Thyroid gland (tissue), 4 donors: ENCODE results near the gene PLXDC2. TPM values are rescaled to one million over a fixed set of nuclear protein-coding genes. Genes with fewer than 3 reads are reported as not detected.

Experiments used
- DNase-seq, 2 donors: peaks; one replicate each; pipeline ENCODE4 v3.0.0-alpha.2; 2019
- H3K27ac ChIP-seq, 3 donors: fragments of 200-600 bp; sonication (generic); 1 replicate in 2 of 3; 2 replicates in 1 of 3; pipeline ENCODE4 v1.5.1; 2016 to 2019; ENCODE audit warnings: mild to moderate bottlenecking in 1 of 3, moderate library complexity in 1 of 3
- H3K27me3 ChIP-seq: fragments of 200-600 bp; sonication (generic); one replicate; pipeline ENCODE4 v1.5.1; 2019
- H3K36me3 ChIP-seq, 2 donors: fragments of 200-600 bp; sonication (generic); one replicate each; pipeline ENCODE4 v1.5.1; 2016 to 2019
- H3K4me1 ChIP-seq, 2 donors: fragments of 200-600 bp; sonication (generic); one replicate each; pipeline ENCODE4 v1.5.1; 2017 to 2019
- H3K4me3 ChIP-seq, 3 donors: fragments of 200-600 bp; sonication (generic); replicated peaks in 1 of 3; 1 replicate in 2 of 3; 2 replicates in 1 of 3; pipeline ENCODE4 v1.5.1; 2016; ENCODE audit warnings: mild to moderate bottlenecking in 1 of 3
- H3K9me3 ChIP-seq: fragments of 200-600 bp; sonication (generic); one replicate; pipeline ENCODE4 v1.5.1; 2017
- POLR2A ChIP-seq, 2 donors: fragments of 450-650 bp; IDR thresholded peaks; one replicate each; pipeline ENCODE4 v1.6.1; 2017; ENCODE audit warnings: antibody characterized with exemption in 2 of 2, mild to moderate bottlenecking in 2 of 2, moderate library complexity in 1 of 2
- WGBS, 2 donors: methylation state at CpG; one replicate each; pipeline ENCODE4 v1.1.5; 2017; 5-methylcytosine and 5-hydroxymethylcytosine counted together
- intact Hi-C: fragments of 100-400 bp; cut with DNase I; formaldehyde crosslinking; loops from one replicate; pipeline ENCODE4 v1.15.1; 2023
- total RNA-seq, 4 donors: library from RNA; depleted of rRNA; stranded (reverse); fragments of >200 nt; gene quantifications; one replicate each; pipeline ENCODE4 v1.2.3, GENCODE V29; 2016
- TF ChIP-seq, protein P1 (sequence below), 6 experiments: fragments of 200-600 bp in 3 of 6; fragments of 450-650 bp in 3 of 6; sonication (generic) in 3 of 6; IDR thresholded peaks; one replicate each; pipeline ENCODE4 v1.5.1; 2016 to 2019; ENCODE audit warnings: antibody characterized with exemption in 6 of 6, mild to moderate bottlenecking in 2 of 6, inconsistent platforms in 1 of 6, moderate library complexity in 1 of 6

Gene PLXDC2
- total RNA-seq, 4 donors from 2014 or later = 44.6 to 91.0 (median 47.6) TPM

DNA sequence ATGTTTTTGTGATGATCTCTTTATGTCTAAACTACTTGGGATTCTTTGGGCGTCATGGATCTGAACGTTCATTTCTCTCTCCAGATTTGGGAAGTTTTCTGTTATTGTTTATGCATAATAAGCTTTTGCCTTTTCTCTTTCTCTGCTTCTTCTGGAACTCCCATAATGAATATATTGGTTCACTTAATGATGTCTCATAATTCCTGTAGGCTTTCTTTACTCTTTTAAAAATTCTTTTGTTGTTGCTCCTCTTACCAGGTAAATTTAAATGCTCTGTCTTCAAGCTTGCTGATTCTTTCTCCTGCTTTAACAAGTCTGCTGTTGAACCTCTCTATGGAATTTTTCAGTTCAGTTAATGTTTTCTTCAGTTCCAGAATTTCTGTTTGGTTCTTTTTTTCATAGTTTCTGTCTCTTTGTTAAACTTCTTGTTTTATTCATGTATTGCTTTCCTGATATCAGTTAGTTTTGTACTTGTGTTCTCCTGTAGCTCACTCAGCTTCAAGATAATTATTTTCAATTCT lies 317.5 kb downstream of the PLXDC2 start:
- H3K27ac ChIP-seq = no peak overlapping the region
- no peaks in the 10 kb centered on the region for H3K36me3 ChIP-seq
- no peaks in the 10 kb centered on the region for H3K4me1 ChIP-seq
- WGBS, 2 donors = 94 to 96% methylated on average over 2 of the region's 2 CpGs
- no peak for DNase-seq
- no peak overlapping the region for H3K4me3 ChIP-seq
- intact Hi-C loops = no loop called here
- no peaks in the 10 kb centered on the region for H3K27me3 ChIP-seq
- H3K9me3 ChIP-seq = no peaks in the 10 kb centered on the region
- TF ChIP-seq POLR2A (IDR thresholded peaks at IDR 0.05) = no peak
- TF ChIP-seq, protein P1, sequence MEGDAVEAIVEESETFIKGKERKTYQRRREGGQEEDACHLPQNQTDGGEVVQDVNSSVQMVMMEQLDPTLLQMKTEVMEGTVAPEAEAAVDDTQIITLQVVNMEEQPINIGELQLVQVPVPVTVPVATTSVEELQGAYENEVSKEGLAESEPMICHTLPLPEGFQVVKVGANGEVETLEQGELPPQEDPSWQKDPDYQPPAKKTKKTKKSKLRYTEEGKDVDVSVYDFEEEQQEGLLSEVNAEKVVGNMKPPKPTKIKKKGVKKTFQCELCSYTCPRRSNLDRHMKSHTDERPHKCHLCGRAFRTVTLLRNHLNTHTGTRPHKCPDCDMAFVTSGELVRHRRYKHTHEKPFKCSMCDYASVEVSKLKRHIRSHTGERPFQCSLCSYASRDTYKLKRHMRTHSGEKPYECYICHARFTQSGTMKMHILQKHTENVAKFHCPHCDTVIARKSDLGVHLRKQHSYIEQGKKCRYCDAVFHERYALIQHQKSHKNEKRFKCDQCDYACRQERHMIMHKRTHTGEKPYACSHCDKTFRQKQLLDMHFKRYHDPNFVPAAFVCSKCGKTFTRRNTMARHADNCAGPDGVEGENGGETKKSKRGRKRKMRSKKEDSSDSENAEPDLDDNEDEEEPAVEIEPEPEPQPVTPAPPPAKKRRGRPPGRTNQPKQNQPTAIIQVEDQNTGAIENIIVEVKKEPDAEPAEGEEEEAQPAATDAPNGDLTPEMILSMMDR (IDR thresholded peaks at IDR 0.05) = no peak

GRCh38 chr10:20142311-20142710 lies 326.1 kb downstream of the PLXDC2 start:
- intact Hi-C loops = no loop called here
- H3K27me3 ChIP-seq = no peaks in the 10 kb centered on the region
- no peaks in the 10 kb centered on the region for H3K36me3 ChIP-seq
- DNase-seq = no peak
- H3K9me3 ChIP-seq = no peaks in the 10 kb centered on the region
- no peak overlapping the region for H3K4me3 ChIP-seq
- no peak overlapping the region for H3K27ac ChIP-seq
- H3K4me1 ChIP-seq = no peaks in the 10 kb centered on the region
- TF ChIP-seq, protein P1 (IDR thresholded peaks at IDR 0.05) = no peak
- no peak for TF ChIP-seq POLR2A (IDR thresholded peaks at IDR 0.05)

DNA sequence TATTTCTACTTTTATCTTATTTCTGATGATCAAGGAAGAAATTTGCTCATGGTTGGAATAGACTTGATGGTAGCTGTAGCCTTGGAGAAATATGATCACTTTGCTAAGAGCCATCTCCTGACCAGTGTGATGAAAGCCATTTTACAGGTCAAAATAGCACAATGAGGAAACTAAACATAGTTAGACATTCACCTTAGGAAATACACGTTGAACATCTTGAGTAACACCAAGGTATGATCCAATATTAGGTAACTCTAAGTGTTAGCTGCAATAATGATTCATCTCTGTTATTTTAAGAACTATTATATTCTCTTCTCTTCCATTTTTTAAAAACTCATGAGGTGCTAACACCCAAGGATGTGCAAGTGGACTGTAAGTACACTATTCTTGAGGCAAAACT lies 328.0 kb downstream of the PLXDC2 start:
- no peak for DNase-seq
- Histone ChIP-seq H3K4me1 (no peaks in the 10 kb centered on the region), H3K27ac (no peak overlapping the region), H3K36me3 (no peaks in the 10 kb centered on the region), H3K27me3 (no peaks in the 10 kb centered on the region), H3K4me3 (no peak overlapping the region), H3K9me3 (no peaks in the 10 kb centered on the region)
- WGBS, 2 donors = 93 to 94% methylated on average over 1 of the region's 1 CpG
- intact Hi-C loops = no loop called here
- TF ChIP-seq, protein P1 (IDR thresholded peaks at IDR 0.05) = no peak
- TF ChIP-seq POLR2A (IDR thresholded peaks at IDR 0.05) = no peak

GRCh38 chr10:20146004-20146403 lies 329.8 kb downstream of the PLXDC2 start:
- H3K27ac ChIP-seq = no peak overlapping the region
- H3K27me3 ChIP-seq = no peaks in the 10 kb centered on the region
- no peaks in the 10 kb centered on the region for H3K4me1 ChIP-seq
- intact Hi-C loops = no loop called here
- H3K9me3 ChIP-seq = no peaks in the 10 kb centered on the region
- H3K36me3 ChIP-seq = no peaks in the 10 kb centered on the region
- TF ChIP-seq, protein P1 (IDR thresholded peaks at IDR 0.05) = no peak
- no peak for TF ChIP-seq POLR2A (IDR thresholded peaks at IDR 0.05)
- no peak overlapping the region for H3K4me3 ChIP-seq
- DNase-seq = no peak
- 94 to 96% methylated on average over 2 of the region's 2 CpGs for WGBS, 2 donors

DNA sequence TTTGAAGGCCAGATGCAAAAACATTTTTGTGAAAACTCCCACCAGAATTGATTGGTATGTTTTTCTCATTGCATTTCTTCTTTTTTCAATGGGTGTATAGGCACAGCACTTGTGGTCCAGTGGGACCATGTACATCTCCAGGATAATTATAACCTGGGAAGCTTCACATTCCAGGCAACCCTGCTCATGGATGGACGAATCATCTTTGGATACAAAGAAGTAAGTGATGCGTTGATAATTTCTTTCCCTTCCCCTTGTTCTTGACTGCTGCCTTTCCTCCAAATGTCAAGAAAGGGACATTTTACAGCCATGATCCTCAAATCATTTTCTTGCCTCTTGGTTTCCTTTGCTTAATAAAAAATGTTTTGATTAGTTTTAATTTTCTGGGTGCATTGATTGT lies 331.5 kb downstream of the PLXDC2 start:
- Histone ChIP-seq H3K4me1 (no peaks in the 10 kb centered on the region), H3K4me3 (no peak overlapping the region), H3K36me3 (no peaks in the 10 kb centered on the region), H3K9me3 (no peaks in the 10 kb centered on the region), H3K27me3 (no peaks in the 10 kb centered on the region), H3K27ac (no peak overlapping the region)
- intact Hi-C loops = no loop called here
- 91% methylated on average over 2 of the region's 2 CpGs for WGBS, 2 donors
- DNase-seq = no peak
- TF ChIP-seq, protein P1 (IDR thresholded peaks at IDR 0.05) = no peak
- TF ChIP-seq POLR2A (IDR thresholded peaks at IDR 0.05) = no peak
